IMR-90 (cell line): Measurements from ENCODE around the gene HDAC10. TPM values are rescaled to one million over a fixed set of nuclear protein-coding genes. Genes with fewer than 3 reads are reported as not detected.

Experiments
- ATAC-seq: fragments of 200-7000 bp; cut with Tn5 transposase; 2 replicates; pipeline ENCODE4 v1.9.1; 2020; ENCODE audit warnings: low read depth, mild to moderate bottlenecking, moderate library complexity
- BruUV-seq: library from RNA; stranded (reverse); fragments of 400-500 nt; replicated peaks from 2 replicates; lab custom pipeline; 2021; lab: Mats Ljungman, UMichigan
- CTCF ChIA-PET: fragments of 300-600 bp; formaldehyde crosslinking; extraction: SDS; loops from one replicate; lab custom pipeline; 2021; ENCODE audit warnings: antibody characterized with exemption; lab: Yijun Ruan, JAX
- POLR2A ChIA-PET: fragments of 300-600 bp; sonication (Branson Sonifier 250); formaldehyde crosslinking; loops from one replicate; lab custom pipeline; 2022; ENCODE audit warnings: antibody characterized with exemption; ENCODE audit not compliant: unreplicated experiment; lab: Charles Lee
- DNase-seq: peaks from one replicate; pipeline ENCODE4 v3.0.0; 2013
- H2AFZ ChIP-seq: replicated peaks from 2 replicates; pipeline ENCODE3; 2013; ENCODE audit warnings: low read length, mild to moderate bottlenecking; ENCODE audit not compliant: poor library complexity
- H2AK5ac ChIP-seq: 2 replicates; pipeline ENCODE4 v1.6.1; 2013; ENCODE audit warnings: low read depth, low read length, inconsistent platforms
- H2AK9ac ChIP-seq: replicated peaks from 2 replicates; pipeline ENCODE3; 2013; ENCODE audit warnings: mild to moderate bottlenecking, low read depth, low read length, moderate library complexity; ENCODE audit not compliant: poor library complexity
- H2BK120ac ChIP-seq: 2 replicates; pipeline ENCODE4 v1.6.1; 2013; ENCODE audit warnings: low read depth, low read length, inconsistent platforms
- H2BK15ac ChIP-seq: 3 replicates; pipeline ENCODE4 v1.6.1; 2013; ENCODE audit warnings: low read depth, low read length, inconsistent platforms
- H2BK20ac ChIP-seq: 2 replicates; pipeline ENCODE4 v1.6.1; 2013; ENCODE audit warnings: low read depth, mild to moderate bottlenecking, inconsistent platforms, low read length, moderate library complexity
- H2BK5ac ChIP-seq: 2 replicates; pipeline ENCODE4 v1.6.1; 2013; ENCODE audit warnings: mild to moderate bottlenecking, low read depth, low read length, inconsistent platforms; ENCODE audit not compliant: poor library complexity, severe bottlenecking
- H3K14ac ChIP-seq: replicated peaks from 2 replicates; pipeline ENCODE4 v1.6.1; 2013; ENCODE audit warnings: low read depth, low read length, inconsistent platforms
- H3K18ac ChIP-seq: 2 replicates; pipeline ENCODE4 v1.6.1; 2013; ENCODE audit warnings: low read depth, low read length, control low read depth
- H3K23ac ChIP-seq: 2 replicates; pipeline ENCODE4 v1.6.1; 2013; ENCODE audit warnings: low read depth, low read length, inconsistent platforms
- H3K27ac ChIP-seq: 2 replicates; pipeline ENCODE4 v1.5.1; 2013; ENCODE audit warnings: mild to moderate bottlenecking, control low read depth, low read length; ENCODE audit not compliant: insufficient read depth
- H3K27me3 ChIP-seq: 2 replicates; pipeline ENCODE4 v1.6.1; 2013; ENCODE audit warnings: low read length; ENCODE audit not compliant: control insufficient read depth, insufficient read depth
- H3K36me3 ChIP-seq: 2 replicates; pipeline ENCODE4 v1.6.1; 2013; ENCODE audit warnings: low read length, mixed read lengths; ENCODE audit not compliant: control insufficient read depth, insufficient read depth
- H3K4ac ChIP-seq: 2 replicates; pipeline ENCODE4 v1.6.1; 2013; ENCODE audit warnings: low read depth, low read length, inconsistent platforms
- H3K4me1 ChIP-seq: 2 replicates; pipeline ENCODE4 v1.6.1; 2013; ENCODE audit warnings: low read length, mixed read lengths; ENCODE audit not compliant: control insufficient read depth, insufficient read depth
- H3K4me2 ChIP-seq: 2 replicates; pipeline ENCODE4 v1.6.1; 2013; ENCODE audit warnings: low read depth, mild to moderate bottlenecking, control low read depth, low read length, moderate library complexity
- H3K4me3 ChIP-seq: 2 replicates; pipeline ENCODE4 v1.5.1; 2013; ENCODE audit warnings: low read depth, mild to moderate bottlenecking, control low read depth, low read length, moderate library complexity; ENCODE audit not compliant: insufficient read depth
- H3K56ac ChIP-seq: 2 replicates; pipeline ENCODE4 v1.6.1; 2013; ENCODE audit warnings: low read length, inconsistent platforms; ENCODE audit not compliant: insufficient read depth; ENCODE audit errors: extremely low read depth
- H3K79me1 ChIP-seq, 2 experiments: 2 replicates each; pipeline ENCODE4 v1.6.1; 2013; ENCODE audit warnings: low read length in 2 of 2, inconsistent platforms in 1 of 2, low read depth in 1 of 2
- H3K9ac ChIP-seq: 2 replicates; pipeline ENCODE4 v1.6.1; 2013; ENCODE audit warnings: low read depth, low read length, control low read depth
- H3K9me1 ChIP-seq: 2 replicates; pipeline ENCODE4 v1.6.1; 2013; ENCODE audit warnings: low read length, inconsistent platforms; ENCODE audit not compliant: insufficient read depth
- H3K9me3 ChIP-seq: 2 replicates; pipeline ENCODE4 v1.6.1; 2013; ENCODE audit warnings: low read length; ENCODE audit not compliant: control insufficient read depth, insufficient read depth
- H4K20me1 ChIP-seq: 2 replicates; pipeline ENCODE4 v1.6.1; 2013; ENCODE audit warnings: low read length, inconsistent platforms; ENCODE audit not compliant: insufficient read depth
- H4K5ac ChIP-seq: 2 replicates; pipeline ENCODE4 v1.6.1; 2013; ENCODE audit warnings: mild to moderate bottlenecking, low read depth, low read length, control low read depth
- H4K8ac ChIP-seq, 2 experiments: 2 replicates each; pipeline ENCODE4 v1.6.1; 2013; ENCODE audit warnings: low read depth in 2 of 2, low read length in 2 of 2, control low read depth in 1 of 2, inconsistent platforms in 1 of 2
- H4K91ac ChIP-seq: 2 replicates; pipeline ENCODE4 v1.6.1; 2013; ENCODE audit warnings: low read depth, low read length, inconsistent platforms; ENCODE audit not compliant: insufficient read depth
- BHLHE40 ChIP-seq: fragments of 150-350 bp; IDR thresholded peaks from 2 replicates; pipeline ENCODE4 v1.6.1; 2016; ENCODE audit warnings: mild to moderate bottlenecking, low read depth, low read length
- CEBPB ChIP-seq: IDR thresholded peaks from 2 replicates; pipeline ENCODE4 v1.6.1; 2012; ENCODE audit warnings: low read depth, low read length, improper control_type of control experiment
- CHD1 ChIP-seq: IDR thresholded peaks from 2 replicates; pipeline ENCODE4 v1.6.1; 2012; ENCODE audit warnings: low read depth, low read length, improper control_type of control experiment
- MXI1 ChIP-seq: IDR thresholded peaks from 2 replicates; pipeline ENCODE4 v1.6.1; 2012; ENCODE audit warnings: low read depth, mild to moderate bottlenecking, low read length, moderate library complexity, borderline replicate concordance
- NFE2L2 ChIP-seq: fragments of 150-350 bp; IDR thresholded peaks from 2 replicates; pipeline ENCODE4 v1.6.1; 2016; ENCODE audit warnings: low read depth, mild to moderate bottlenecking, low read length
- RAD21 ChIP-seq: IDR thresholded peaks from 2 replicates; pipeline ENCODE4 v1.6.1; 2012; ENCODE audit warnings: low read length, improper control_type of control experiment
- RFX5 ChIP-seq: IDR thresholded peaks from 2 replicates; pipeline ENCODE4 v1.8.0; 2012; ENCODE audit warnings: low read depth, mild to moderate bottlenecking, low read length, moderate library complexity
- USF2 ChIP-seq: fragments of 150-350 bp; IDR thresholded peaks from 2 replicates; pipeline ENCODE4 v1.6.1; 2017; ENCODE audit warnings: mild to moderate bottlenecking, antibody characterized with exemption, low read length, low read depth
- WGBS, 2 experiments: methylation state at CpG; one replicate each; pipeline versions ENCODE4 v1.1.5 to v1.1.7; 2013; ENCODE audit warnings: missing lambda C conversion rate in 2 of 2; ENCODE audit not compliant: insufficient read length in 1 of 2; ENCODE audit errors: extremely low coverage in 2 of 2; 5-methylcytosine and 5-hydroxymethylcytosine counted together
- dilution Hi-C: fragments of 300-500 bp; cut with HindIII; formaldehyde crosslinking; loops from one replicate; pipeline ENCODE4 v1.14.3; 2018; ENCODE audit warnings: low sequenced_read_pairs; ENCODE audit not compliant: unreplicated experiment
- in situ Hi-C: fragments of 300-500 bp; cut with MboI; formaldehyde crosslinking; loops from 3 replicates; pipeline ENCODE4 v1.14.3; 2019; ENCODE audit warnings: low sequenced_read_pairs, inconsistent platforms, mixed read lengths
- intact Hi-C: fragments of 100-400 bp; cut with micrococcal nuclease; formaldehyde crosslinking; loops from 2 replicates; pipeline ENCODE4 v1.10.0; 2022
- polyA plus RNA-seq, 3 experiments: library from polyadenylated mRNA; depleted of rRNA; stranded (reverse); fragments of >200 nt; gene quantifications; 2 replicates each; pipeline ENCODE4 v1.2.3, GENCODE V29; 2012; ENCODE audit warnings: low replicate concordance in 1 of 3
- total RNA-seq: library from RNA; depleted of rRNA; stranded (reverse); fragments of >200 nt; gene quantifications from 2 replicates; pipeline ENCODE4 v1.2.3, GENCODE V29; 2012
- TF ChIP-seq, protein P1 (sequence below): fragments of 150-350 bp; IDR thresholded peaks from 2 replicates; pipeline ENCODE4 v1.6.1; 2016; ENCODE audit warnings: low read depth, mild to moderate bottlenecking, low read length, moderate library complexity, borderline replicate concordance
- TF ChIP-seq, protein P2 (sequence below): conservative IDR thresholded peaks from 2 replicates; pipeline ENCODE4 v1.5.1; 2012; ENCODE audit warnings: mild to moderate bottlenecking, low read depth, low read length, improper control_type of control experiment

Gene HDAC10
- total and polyA plus RNA-seq, 2 of the 4 experiments (the other 2 are of a cell fraction) = 3.9 to 35.7 TPM

- intact Hi-C loops (loop anchor here (10.0 kb wide), 1 partner anchor 232 kb away; no protein-coding TSS in a partner anchor), in situ Hi-C loops (loop anchor here (25.0 kb wide), 1 partner anchor 394 kb away; no protein-coding TSS in a partner anchor), dilution Hi-C loops (no loop called here)
- no peak overlapping the region for H2AK5ac ChIP-seq
- ChIA-PET POLR2A (no interaction called here), CTCF (no interaction called here)
- no peak overlapping the region for H3K56ac ChIP-seq
- peaks cover 36% of the 10 kb centered on the region for H3K36me3 ChIP-seq
- H3K9me3 ChIP-seq = no peaks in the 10 kb centered on the region
- peaks cover 42% of the 10 kb centered on the region for H4K20me1 ChIP-seq
- no peak overlapping the region for H4K8ac ChIP-seq
- H3K4me1 ChIP-seq = peaks cover 4% of the 10 kb centered on the region; the same call in 1 of the 2 replicates
- H4K5ac ChIP-seq = no peak overlapping the region
- H3K27ac ChIP-seq = no peak overlapping the region
- no peaks in the 10 kb centered on the region for H3K27me3 ChIP-seq
- DNase-seq = peak; percentile 26
- H3K14ac ChIP-seq = no peak overlapping the region
- H3K18ac ChIP-seq = no peak overlapping the region
- H3K4ac ChIP-seq = no peak overlapping the region
- no peak overlapping the region for H2BK5ac ChIP-seq
- H2AFZ ChIP-seq = peak overlapping the region; percentile 44
- no peak for TF ChIP-seq NFE2L2
- TF ChIP-seq MXI1 = 0 out of 2 replicates have a peak, but pooled peaks have one; percentile 60
- TF ChIP-seq RFX5 = no peak
- TF ChIP-seq, protein P1, sequence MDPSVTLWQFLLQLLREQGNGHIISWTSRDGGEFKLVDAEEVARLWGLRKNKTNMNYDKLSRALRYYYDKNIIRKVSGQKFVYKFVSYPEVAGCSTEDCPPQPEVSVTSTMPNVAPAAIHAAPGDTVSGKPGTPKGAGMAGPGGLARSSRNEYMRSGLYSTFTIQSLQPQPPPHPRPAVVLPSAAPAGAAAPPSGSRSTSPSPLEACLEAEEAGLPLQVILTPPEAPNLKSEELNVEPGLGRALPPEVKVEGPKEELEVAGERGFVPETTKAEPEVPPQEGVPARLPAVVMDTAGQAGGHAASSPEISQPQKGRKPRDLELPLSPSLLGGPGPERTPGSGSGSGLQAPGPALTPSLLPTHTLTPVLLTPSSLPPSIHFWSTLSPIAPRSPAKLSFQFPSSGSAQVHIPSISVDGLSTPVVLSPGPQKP = no peak
- TF ChIP-seq CEBPB = no peak
- TF ChIP-seq, protein P2, sequence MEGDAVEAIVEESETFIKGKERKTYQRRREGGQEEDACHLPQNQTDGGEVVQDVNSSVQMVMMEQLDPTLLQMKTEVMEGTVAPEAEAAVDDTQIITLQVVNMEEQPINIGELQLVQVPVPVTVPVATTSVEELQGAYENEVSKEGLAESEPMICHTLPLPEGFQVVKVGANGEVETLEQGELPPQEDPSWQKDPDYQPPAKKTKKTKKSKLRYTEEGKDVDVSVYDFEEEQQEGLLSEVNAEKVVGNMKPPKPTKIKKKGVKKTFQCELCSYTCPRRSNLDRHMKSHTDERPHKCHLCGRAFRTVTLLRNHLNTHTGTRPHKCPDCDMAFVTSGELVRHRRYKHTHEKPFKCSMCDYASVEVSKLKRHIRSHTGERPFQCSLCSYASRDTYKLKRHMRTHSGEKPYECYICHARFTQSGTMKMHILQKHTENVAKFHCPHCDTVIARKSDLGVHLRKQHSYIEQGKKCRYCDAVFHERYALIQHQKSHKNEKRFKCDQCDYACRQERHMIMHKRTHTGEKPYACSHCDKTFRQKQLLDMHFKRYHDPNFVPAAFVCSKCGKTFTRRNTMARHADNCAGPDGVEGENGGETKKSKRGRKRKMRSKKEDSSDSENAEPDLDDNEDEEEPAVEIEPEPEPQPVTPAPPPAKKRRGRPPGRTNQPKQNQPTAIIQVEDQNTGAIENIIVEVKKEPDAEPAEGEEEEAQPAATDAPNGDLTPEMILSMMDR = peak; percentile 43
- TF ChIP-seq BHLHE40 = peak; percentile 24; the same call in 1 of the 2 replicates
- TF ChIP-seq CHD1 = no peak
- peak; percentile 36; the same call in 1 of the 2 replicates for TF ChIP-seq USF2
- TF ChIP-seq RAD21 = 0 out of 2 replicates have a peak, but pooled peaks have one; percentile 17
- H3K9me1 ChIP-seq = 0 out of 2 replicates have a peak, but pooled peaks cover 2% of the 10 kb centered on the region
- no peak overlapping the region for H2BK15ac ChIP-seq
- peak overlapping the region; percentile 20 for H2AK9ac ChIP-seq
- H2BK20ac ChIP-seq = no peak overlapping the region
- H3K9ac ChIP-seq = no peak overlapping the region
- peaks cover 37 to 75% of the 10 kb centered on the region in 2 experiments for H3K79me1 ChIP-seq
- no peak overlapping the region for H3K4me3 ChIP-seq
- no peak overlapping the region for H4K91ac ChIP-seq
- 0 out of 2 replicates have a peak, but pooled peaks have one; percentile 27 for ATAC-seq
- no TSS peak for BruUV-seq
- H2BK120ac ChIP-seq = no peak overlapping the region
- no peak overlapping the region for H3K23ac ChIP-seq
- WGBS, 2 experiments = 87% methylated on average over 4 of the region's 10 CpGs; no CpG with 5 or more reads in 1 of the 2 experiments
- H3K4me2 ChIP-seq = no peak overlapping the region
Measured at GRCh38 chr22:50206599-50206998, 44.5 kb downstream of the HDAC10 start.
